ENCODE results near the gene M1AP. TPM values are rescaled to one million over a fixed set of nuclear protein-coding genes. Genes with fewer than 3 reads are reported as not detected.
A peak's percentile ranks its signal among the peaks of the same experiment; 100 is the strongest.

Gene M1AP
- total and polyA plus RNA-seq, 9 of the 15 experiments (the other 6 are each of a cell fraction or from before 2014, with no cell fraction given) = 0.06 to 0.33 (median 0.11) TPM; not detected in 4

DNA sequence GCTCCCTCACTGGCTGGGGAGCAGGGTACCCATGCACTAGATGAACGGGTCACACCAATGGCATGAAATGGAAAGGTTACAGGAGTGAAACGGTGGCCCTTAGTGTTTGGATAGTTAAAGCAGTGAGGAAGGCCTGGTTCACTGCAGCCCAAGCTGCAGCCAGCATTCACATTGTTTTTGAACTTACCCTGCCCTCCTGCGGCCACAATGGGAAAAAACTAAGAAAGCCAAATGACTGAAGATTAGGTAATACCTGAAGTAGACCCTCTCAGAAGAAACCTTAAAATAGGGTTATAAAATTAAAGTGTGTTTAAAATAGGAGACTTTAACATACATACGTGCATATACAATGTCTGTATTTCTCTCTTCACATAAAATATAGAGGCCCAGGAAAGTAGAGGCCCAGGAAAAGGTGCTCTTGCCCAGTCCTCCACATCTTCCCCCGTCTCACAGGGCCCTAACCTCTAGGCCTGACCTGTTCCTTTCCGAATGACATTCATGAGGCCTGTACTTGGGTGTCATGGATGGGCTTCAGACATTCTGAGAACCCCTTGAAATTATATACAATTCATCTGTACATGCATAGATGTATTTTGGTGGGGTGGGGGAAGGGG lies 60.4 kb downstream of the M1AP start (continued):
- TF ChIP-seq BMI1 (IDR thresholded peaks at IDR 0.05; ENCODE audit: low read length) (no peak), BRD9 (IDR thresholded peaks at IDR 0.05; ENCODE audit: low read depth, partially characterized antibody) (no peak), ZNF644 (tag; IDR thresholded peaks at IDR 0.05; ENCODE audit: low read depth) (no peak), KDM2B (CRISPR knock-in tag; IDR thresholded peaks at IDR 0.05) (no peak), POLR2B (IDR thresholded peaks at IDR 0.05; ENCODE audit: low read depth, partially characterized antibody) (no peak), BHLHE40 (IDR thresholded peaks at IDR 0.05; ENCODE audit: low read length) (no peak), FOXM1 (IDR thresholded peaks at IDR 0.05; ENCODE audit: low read depth) (no peak), FOXM1 (CRISPR knock-in tag; IDR thresholded peaks at IDR 0.05; ENCODE audit: low read depth) (no peak), MAFG (tag; conservative IDR thresholded peaks at IDR 0.05) (no peak), MXI1 (IDR thresholded peaks at IDR 0.05; ENCODE audit: low read depth, low read length) (no peak)
- TF ChIP-seq, protein P1, sequence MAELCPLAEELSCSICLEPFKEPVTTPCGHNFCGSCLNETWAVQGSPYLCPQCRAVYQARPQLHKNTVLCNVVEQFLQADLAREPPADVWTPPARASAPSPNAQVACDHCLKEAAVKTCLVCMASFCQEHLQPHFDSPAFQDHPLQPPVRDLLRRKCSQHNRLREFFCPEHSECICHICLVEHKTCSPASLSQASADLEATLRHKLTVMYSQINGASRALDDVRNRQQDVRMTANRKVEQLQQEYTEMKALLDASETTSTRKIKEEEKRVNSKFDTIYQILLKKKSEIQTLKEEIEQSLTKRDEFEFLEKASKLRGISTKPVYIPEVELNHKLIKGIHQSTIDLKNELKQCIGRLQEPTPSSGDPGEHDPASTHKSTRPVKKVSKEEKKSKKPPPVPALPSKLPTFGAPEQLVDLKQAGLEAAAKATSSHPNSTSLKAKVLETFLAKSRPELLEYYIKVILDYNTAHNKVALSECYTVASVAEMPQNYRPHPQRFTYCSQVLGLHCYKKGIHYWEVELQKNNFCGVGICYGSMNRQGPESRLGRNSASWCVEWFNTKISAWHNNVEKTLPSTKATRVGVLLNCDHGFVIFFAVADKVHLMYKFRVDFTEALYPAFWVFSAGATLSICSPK (IDR thresholded peaks at IDR 0.05; ENCODE audit: borderline replicate concordance) = no peak
- TF ChIP-seq, protein P2, sequence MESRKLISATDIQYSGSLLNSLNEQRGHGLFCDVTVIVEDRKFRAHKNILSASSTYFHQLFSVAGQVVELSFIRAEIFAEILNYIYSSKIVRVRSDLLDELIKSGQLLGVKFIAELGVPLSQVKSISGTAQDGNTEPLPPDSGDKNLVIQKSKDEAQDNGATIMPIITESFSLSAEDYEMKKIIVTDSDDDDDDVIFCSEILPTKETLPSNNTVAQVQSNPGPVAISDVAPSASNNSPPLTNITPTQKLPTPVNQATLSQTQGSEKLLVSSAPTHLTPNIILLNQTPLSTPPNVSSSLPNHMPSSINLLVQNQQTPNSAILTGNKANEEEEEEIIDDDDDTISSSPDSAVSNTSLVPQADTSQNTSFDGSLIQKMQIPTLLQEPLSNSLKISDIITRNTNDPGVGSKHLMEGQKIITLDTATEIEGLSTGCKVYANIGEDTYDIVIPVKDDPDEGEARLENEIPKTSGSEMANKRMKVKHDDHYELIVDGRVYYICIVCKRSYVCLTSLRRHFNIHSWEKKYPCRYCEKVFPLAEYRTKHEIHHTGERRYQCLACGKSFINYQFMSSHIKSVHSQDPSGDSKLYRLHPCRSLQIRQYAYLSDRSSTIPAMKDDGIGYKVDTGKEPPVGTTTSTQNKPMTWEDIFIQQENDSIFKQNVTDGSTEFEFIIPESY (CRISPR knock-in tag; IDR thresholded peaks at IDR 0.05) = no peak
- TF ChIP-seq, protein P3, sequence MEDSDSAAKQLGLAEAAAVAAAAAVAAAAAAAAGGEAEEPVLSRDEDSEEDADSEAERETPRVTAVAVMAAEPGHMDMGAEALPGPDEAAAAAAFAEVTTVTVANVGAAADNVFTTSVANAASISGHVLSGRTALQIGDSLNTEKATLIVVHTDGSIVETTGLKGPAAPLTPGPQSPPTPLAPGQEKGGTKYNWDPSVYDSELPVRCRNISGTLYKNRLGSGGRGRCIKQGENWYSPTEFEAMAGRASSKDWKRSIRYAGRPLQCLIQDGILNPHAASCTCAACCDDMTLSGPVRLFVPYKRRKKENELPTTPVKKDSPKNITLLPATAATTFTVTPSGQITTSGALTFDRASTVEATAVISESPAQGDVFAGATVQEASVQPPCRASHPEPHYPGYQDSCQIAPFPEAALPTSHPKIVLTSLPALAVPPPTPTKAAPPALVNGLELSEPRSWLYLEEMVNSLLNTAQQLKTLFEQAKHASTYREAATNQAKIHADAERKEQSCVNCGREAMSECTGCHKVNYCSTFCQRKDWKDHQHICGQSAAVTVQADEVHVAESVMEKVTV (CRISPR knock-in tag; IDR thresholded peaks at IDR 0.05) = peak; percentile 72; the same call in 1 of the 2 replicates
- TF ChIP-seq, protein P4, sequence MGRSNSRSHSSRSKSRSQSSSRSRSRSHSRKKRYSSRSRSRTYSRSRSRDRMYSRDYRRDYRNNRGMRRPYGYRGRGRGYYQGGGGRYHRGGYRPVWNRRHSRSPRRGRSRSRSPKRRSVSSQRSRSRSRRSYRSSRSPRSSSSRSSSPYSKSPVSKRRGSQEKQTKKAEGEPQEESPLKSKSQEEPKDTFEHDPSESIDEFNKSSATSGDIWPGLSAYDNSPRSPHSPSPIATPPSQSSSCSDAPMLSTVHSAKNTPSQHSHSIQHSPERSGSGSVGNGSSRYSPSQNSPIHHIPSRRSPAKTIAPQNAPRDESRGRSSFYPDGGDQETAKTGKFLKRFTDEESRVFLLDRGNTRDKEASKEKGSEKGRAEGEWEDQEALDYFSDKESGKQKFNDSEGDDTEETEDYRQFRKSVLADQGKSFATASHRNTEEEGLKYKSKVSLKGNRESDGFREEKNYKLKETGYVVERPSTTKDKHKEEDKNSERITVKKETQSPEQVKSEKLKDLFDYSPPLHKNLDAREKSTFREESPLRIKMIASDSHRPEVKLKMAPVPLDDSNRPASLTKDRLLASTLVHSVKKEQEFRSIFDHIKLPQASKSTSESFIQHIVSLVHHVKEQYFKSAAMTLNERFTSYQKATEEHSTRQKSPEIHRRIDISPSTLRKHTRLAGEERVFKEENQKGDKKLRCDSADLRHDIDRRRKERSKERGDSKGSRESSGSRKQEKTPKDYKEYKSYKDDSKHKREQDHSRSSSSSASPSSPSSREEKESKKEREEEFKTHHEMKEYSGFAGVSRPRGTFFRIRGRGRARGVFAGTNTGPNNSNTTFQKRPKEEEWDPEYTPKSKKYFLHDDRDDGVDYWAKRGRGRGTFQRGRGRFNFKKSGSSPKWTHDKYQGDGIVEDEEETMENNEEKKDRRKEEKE (IDR thresholded peaks at IDR 0.05; ENCODE audit: borderline replicate concordance in 1 of 2, control insufficient read depth in 1 of 2, low read depth in 2 of 2, low read length in 1 of 2) = no peak
- TF ChIP-seq, protein P5, sequence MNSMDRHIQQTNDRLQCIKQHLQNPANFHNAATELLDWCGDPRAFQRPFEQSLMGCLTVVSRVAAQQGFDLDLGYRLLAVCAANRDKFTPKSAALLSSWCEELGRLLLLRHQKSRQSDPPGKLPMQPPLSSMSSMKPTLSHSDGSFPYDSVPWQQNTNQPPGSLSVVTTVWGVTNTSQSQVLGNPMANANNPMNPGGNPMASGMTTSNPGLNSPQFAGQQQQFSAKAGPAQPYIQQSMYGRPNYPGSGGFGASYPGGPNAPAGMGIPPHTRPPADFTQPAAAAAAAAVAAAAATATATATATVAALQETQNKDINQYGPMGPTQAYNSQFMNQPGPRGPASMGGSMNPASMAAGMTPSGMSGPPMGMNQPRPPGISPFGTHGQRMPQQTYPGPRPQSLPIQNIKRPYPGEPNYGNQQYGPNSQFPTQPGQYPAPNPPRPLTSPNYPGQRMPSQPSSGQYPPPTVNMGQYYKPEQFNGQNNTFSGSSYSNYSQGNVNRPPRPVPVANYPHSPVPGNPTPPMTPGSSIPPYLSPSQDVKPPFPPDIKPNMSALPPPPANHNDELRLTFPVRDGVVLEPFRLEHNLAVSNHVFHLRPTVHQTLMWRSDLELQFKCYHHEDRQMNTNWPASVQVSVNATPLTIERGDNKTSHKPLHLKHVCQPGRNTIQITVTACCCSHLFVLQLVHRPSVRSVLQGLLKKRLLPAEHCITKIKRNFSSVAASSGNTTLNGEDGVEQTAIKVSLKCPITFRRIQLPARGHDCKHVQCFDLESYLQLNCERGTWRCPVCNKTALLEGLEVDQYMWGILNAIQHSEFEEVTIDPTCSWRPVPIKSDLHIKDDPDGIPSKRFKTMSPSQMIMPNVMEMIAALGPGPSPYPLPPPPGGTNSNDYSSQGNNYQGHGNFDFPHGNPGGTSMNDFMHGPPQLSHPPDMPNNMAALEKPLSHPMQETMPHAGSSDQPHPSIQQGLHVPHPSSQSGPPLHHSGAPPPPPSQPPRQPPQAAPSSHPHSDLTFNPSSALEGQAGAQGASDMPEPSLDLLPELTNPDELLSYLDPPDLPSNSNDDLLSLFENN (IDR thresholded peaks at IDR 0.05; ENCODE audit: low read depth in 2 of 2, low read length in 2 of 2) = no peak
